ENCODE measurements around the gene HBM.

DNA sequence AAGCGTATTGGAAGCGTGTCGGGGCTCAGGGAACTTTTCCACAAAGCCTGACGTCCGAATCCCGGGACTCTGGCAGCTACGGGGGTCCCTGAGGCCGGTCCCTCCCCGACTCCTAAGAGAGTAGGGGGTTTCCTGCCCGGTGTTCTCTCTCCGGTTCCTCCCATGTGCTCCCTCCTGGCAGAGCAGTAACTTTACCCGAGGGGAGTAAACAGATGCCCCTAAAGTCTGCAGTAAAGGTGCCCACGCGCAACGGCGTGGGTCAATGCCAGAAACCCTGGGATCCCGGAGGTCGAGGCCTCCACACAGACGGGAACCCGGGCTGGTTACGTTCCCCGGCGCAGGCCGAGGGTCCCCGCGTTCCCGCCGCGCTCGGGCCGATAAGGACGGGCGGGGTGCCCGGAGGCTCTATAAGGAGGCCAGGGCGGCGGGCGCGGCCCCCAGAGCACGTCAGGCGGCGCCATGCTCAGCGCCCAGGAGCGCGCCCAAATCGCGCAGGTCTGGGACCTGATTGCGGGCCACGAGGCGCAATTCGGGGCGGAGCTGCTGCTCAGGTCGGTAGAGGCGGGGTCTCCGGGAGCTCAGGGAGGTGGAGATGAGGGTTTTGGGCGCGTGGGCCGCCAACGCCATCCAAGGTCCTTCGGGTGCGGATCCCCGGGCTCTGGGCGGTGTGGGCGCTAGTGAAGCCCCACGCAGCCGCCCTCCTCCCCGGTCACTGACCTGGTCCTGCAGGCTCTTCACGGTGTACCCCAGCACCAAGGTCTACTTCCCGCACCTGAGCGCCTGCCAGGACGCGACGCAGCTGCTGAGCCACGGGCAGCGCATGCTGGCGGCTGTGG is at the start of gene HBM:
- peak; percentile 25; the same call in 1 of the 2 replicates for TF ChIP-seq MAX (IDR thresholded peaks at IDR 0.05)
- TF ChIP-seq CTCF (IDR thresholded peaks at IDR 0.05): no peak
- no peak for TF ChIP-seq EP300 (IDR thresholded peaks at IDR 0.05)
- no peak for TF ChIP-seq FOSL2 (IDR thresholded peaks at IDR 0.05)
- no peak for TF ChIP-seq FOSL2 (CRISPR knock-in tag; IDR thresholded peaks at IDR 0.05)
- no peak for TF ChIP-seq JUNB (IDR thresholded peaks at IDR 0.05)
- TF ChIP-seq RAD21 (conservative IDR thresholded peaks at IDR 0.05 in 1 of 2, IDR thresholded peaks at IDR 0.05 in 1 of 2): no peak
- no peak for TF ChIP-seq MYC (IDR thresholded peaks at IDR 0.05; ENCODE audit: borderline replicate concordance, low read length)
- TF ChIP-seq REST (IDR thresholded peaks at IDR 0.05): no peak
- TF ChIP-seq, protein P1, sequence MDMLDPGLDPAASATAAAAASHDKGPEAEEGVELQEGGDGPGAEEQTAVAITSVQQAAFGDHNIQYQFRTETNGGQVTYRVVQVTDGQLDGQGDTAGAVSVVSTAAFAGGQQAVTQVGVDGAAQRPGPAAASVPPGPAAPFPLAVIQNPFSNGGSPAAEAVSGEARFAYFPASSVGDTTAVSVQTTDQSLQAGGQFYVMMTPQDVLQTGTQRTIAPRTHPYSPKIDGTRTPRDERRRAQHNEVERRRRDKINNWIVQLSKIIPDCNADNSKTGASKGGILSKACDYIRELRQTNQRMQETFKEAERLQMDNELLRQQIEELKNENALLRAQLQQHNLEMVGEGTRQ (IDR thresholded peaks at IDR 0.05): no peak
- TF ChIP-seq MAZ (IDR thresholded peaks at IDR 0.05; ENCODE audit: borderline replicate concordance, low read depth, low read length): no peak
- no peak for TF ChIP-seq SREBF2 (IDR thresholded peaks at IDR 0.05)

All from A549 (cell line).